ENCODE measurements around the gene CLASP2. TPM values are rescaled to one million over a fixed set of nuclear protein-coding genes. Genes with fewer than 3 reads are reported as not detected.
A peak's percentile ranks its signal among the peaks of the same experiment; 100 is the strongest.
"Not testable (repeated sequence)": the region's sequence is repeated elsewhere in the genome, so short reads cannot be mapped to it uniquely, and the experiment has no call there.

CLASP2 gene
- polyA plus RNA-seq, 1 donor (not counting 4 experiments of a cell fraction or from before 2014, with no cell fraction given): 49.5 TPM

GRCh38 chr3:33652736-33653135, 65.3 kb downstream of the CLASP2 start:
- H3K9ac ChIP-seq (ENCODE audit: control insufficient read depth, extremely low read depth, insufficient read depth, low read length): no peak overlapping the region
- no peaks in the 10 kb centered on the region for H3K27me3 ChIP-seq (ENCODE audit: control insufficient read depth, extremely low read depth, insufficient read depth, low read length)
- no peak overlapping the region for H3K27ac ChIP-seq (ENCODE audit: control insufficient read depth, insufficient read depth, low read length)
- H3K79me2 ChIP-seq (ENCODE audit: control insufficient read depth, insufficient read depth, low read length): peaks cover 26% of the 10 kb centered on the region
- H4K20me1 ChIP-seq (ENCODE audit: control insufficient read depth, extremely low read depth, insufficient read depth, low read length): no peaks in the 10 kb centered on the region
- FAIRE-seq (peak; percentile 44), DNase-seq (ENCODE audit: low read depth, low spot score) (no peak)
- no peak overlapping the region for H3K4me2 ChIP-seq (ENCODE audit: control insufficient read depth, extremely low read depth, insufficient read depth, low read depth, low read length)
- H3K9me3 ChIP-seq (ENCODE audit: control insufficient read depth, low read depth, low read length): no peaks in the 10 kb centered on the region
- H2AFZ ChIP-seq (ENCODE audit: control insufficient read depth, low read length): no peak overlapping the region
- dilution Hi-C loops (cut with MboI; ENCODE audit: extremely low pct_ligation_motif_present, low sequenced_read_pairs): no loop called here
- TF ChIP-seq CTCF (optimal IDR thresholded peaks at IDR 0.05 in 1 of 3, IDR thresholded peaks at IDR 0.05 in 1 of 3, conservative IDR thresholded peaks at IDR 0.05 in 1 of 3; ENCODE audit: extremely low read depth in 1 of 3, insufficient read depth in 2 of 3, low read length in 3 of 3): no peak
- no peak for TF ChIP-seq EZH2 (IDR thresholded peaks at IDR 0.05; ENCODE audit: low read length)
- H3K36me3 ChIP-seq (ENCODE audit: control insufficient read depth in 2 of 2, extremely low read depth in 1 of 2, insufficient read depth in 2 of 2, low read length in 2 of 2): no peaks in the 10 kb centered on the region
- H3K4me1 ChIP-seq (ENCODE audit: control insufficient read depth, extremely low read depth, insufficient read depth, low read length): no peaks in the 10 kb centered on the region
- no peak overlapping the region for H3K4me3 ChIP-seq (ENCODE audit: control insufficient read depth in 2 of 3, extremely low read depth in 1 of 3, insufficient read depth in 2 of 3, low read depth in 1 of 3, low read length in 3 of 3)
- H3K9me1 ChIP-seq (ENCODE audit: control insufficient read depth, extremely low read depth, insufficient read depth, low read length): no peaks in the 10 kb centered on the region

- H2AFZ ChIP-seq (ENCODE audit: control insufficient read depth, low read length); H3K27ac ChIP-seq (ENCODE audit: control insufficient read depth, insufficient read depth, low read length); H3K9me3 ChIP-seq (ENCODE audit: control insufficient read depth, low read depth, low read length); H3K4me2 ChIP-seq (ENCODE audit: control insufficient read depth, extremely low read depth, insufficient read depth, low read depth, low read length); dilution Hi-C loops (cut with MboI; ENCODE audit: extremely low pct_ligation_motif_present, low sequenced_read_pairs); H4K20me1 ChIP-seq (ENCODE audit: control insufficient read depth, extremely low read depth, insufficient read depth, low read length); H3K9me1 ChIP-seq (ENCODE audit: control insufficient read depth, extremely low read depth, insufficient read depth, low read length); DNase-seq (ENCODE audit: low read depth, low spot score); H3K4me1 ChIP-seq (ENCODE audit: control insufficient read depth, extremely low read depth, insufficient read depth, low read length); H3K4me3 ChIP-seq (ENCODE audit: control insufficient read depth in 2 of 3, extremely low read depth in 1 of 3, insufficient read depth in 2 of 3, low read depth in 1 of 3, low read length in 3 of 3); H3K27me3 ChIP-seq (ENCODE audit: control insufficient read depth, extremely low read depth, insufficient read depth, low read length); FAIRE-seq; H3K9ac ChIP-seq (ENCODE audit: control insufficient read depth, extremely low read depth, insufficient read depth, low read length); H3K36me3 ChIP-seq (ENCODE audit: control insufficient read depth in 2 of 2, extremely low read depth in 1 of 2, insufficient read depth in 2 of 2, low read length in 2 of 2): not testable (repeated sequence)
- peaks cover 23% of the 10 kb centered on the region for H3K79me2 ChIP-seq (ENCODE audit: control insufficient read depth, insufficient read depth, low read length)
Measured at GRCh38 chr3:33651101-33651500, 67.0 kb downstream of the CLASP2 start.

GRCh38 chr3:33650495-33650894, 67.6 kb downstream of the CLASP2 start:
- no peak overlapping the region for H2AFZ ChIP-seq (ENCODE audit: control insufficient read depth, low read length)
- FAIRE-seq: no peak
- TF ChIP-seq CTCF (optimal IDR thresholded peaks at IDR 0.05 in 1 of 3, IDR thresholded peaks at IDR 0.05 in 1 of 3, conservative IDR thresholded peaks at IDR 0.05 in 1 of 3; ENCODE audit: extremely low read depth in 1 of 3, insufficient read depth in 2 of 3, low read length in 3 of 3): no peak
- no peak overlapping the region for H3K9ac ChIP-seq (ENCODE audit: control insufficient read depth, extremely low read depth, insufficient read depth, low read length)
- no peaks in the 10 kb centered on the region for H3K9me1 ChIP-seq (ENCODE audit: control insufficient read depth, extremely low read depth, insufficient read depth, low read length)
- H3K4me3 ChIP-seq (ENCODE audit: control insufficient read depth in 2 of 3, extremely low read depth in 1 of 3, insufficient read depth in 2 of 3, low read depth in 1 of 3, low read length in 3 of 3): no peak overlapping the region
- H3K27me3 ChIP-seq (ENCODE audit: control insufficient read depth, extremely low read depth, insufficient read depth, low read length): no peaks in the 10 kb centered on the region
- peaks cover 23% of the 10 kb centered on the region for H3K79me2 ChIP-seq (ENCODE audit: control insufficient read depth, insufficient read depth, low read length)
- H3K27ac ChIP-seq (ENCODE audit: control insufficient read depth, insufficient read depth, low read length): no peak overlapping the region
- no peaks in the 10 kb centered on the region for H4K20me1 ChIP-seq (ENCODE audit: control insufficient read depth, extremely low read depth, insufficient read depth, low read length)
- H3K4me1 ChIP-seq (ENCODE audit: control insufficient read depth, extremely low read depth, insufficient read depth, low read length): no peaks in the 10 kb centered on the region
- H3K9me3 ChIP-seq (ENCODE audit: control insufficient read depth, low read depth, low read length): no peaks in the 10 kb centered on the region
- no peak for DNase-seq (ENCODE audit: low read depth, low spot score)
- dilution Hi-C loops (cut with MboI; ENCODE audit: extremely low pct_ligation_motif_present, low sequenced_read_pairs): no loop called here
- no peak overlapping the region for H3K4me2 ChIP-seq (ENCODE audit: control insufficient read depth, extremely low read depth, insufficient read depth, low read depth, low read length)
- H3K36me3 ChIP-seq (ENCODE audit: control insufficient read depth in 2 of 2, extremely low read depth in 1 of 2, insufficient read depth in 2 of 2, low read length in 2 of 2): no peaks in the 10 kb centered on the region

Measured in keratinocyte (primary cell).